Measurements from ENCODE around the gene MTHFD1L.
"Not testable (repeated sequence)": the region's sequence is repeated elsewhere in the genome, so short reads cannot be mapped to it uniquely, and the experiment has no call there.

The MTHFD1L gene

GRCh38 chr6:151043944-151044343 is 178.4 kb downstream of the MTHFD1L start:
- no peak for DNase-seq (ENCODE audit: low read depth)

DNA sequence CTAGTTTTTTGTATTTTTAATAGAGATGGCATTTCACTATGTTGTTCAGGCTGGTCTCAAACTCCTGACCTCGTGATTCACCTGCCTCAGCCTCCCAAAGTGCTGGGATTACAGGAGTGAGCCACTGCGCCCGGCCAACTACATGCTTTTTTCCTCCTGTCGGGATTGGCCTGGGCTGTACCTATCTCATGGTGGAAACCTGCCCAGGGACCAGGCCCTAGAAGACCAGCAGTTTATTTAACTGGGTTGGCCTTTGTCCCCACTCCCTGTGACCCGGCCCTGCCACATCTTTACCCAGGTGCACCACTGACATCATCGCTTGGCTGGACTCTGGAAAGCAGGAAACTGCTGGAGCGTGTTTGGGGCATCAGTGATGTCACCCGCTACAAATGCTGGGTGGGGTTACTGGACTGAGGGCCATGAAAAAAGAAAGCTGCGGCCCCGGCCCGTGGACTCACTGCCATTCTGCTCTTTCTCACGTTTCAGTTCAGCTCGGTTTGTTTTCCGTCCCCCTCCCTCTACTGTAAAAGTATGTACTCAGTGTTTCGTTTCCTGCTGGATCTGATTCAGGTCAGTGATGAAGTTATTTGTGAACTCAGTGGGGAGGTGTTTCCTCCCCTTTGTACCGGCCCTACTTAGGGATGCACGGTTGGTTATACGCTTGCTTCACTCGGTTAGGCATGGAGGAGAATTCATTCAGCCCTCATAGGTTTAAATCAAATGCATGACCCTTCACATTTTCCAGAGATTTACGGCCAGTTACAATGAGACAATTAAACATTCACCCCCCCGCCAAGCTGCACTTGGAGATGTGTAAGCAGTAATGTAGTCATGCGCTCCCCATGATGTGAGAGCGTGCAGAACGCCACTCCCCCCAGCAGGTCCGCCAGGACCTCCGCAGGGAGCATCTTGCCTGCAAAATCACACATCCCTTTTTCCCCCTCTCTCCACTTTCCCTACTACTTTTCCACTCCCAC is 179.3 kb downstream of the MTHFD1L start:
- no peak for DNase-seq (ENCODE audit: low read depth)

DNA sequence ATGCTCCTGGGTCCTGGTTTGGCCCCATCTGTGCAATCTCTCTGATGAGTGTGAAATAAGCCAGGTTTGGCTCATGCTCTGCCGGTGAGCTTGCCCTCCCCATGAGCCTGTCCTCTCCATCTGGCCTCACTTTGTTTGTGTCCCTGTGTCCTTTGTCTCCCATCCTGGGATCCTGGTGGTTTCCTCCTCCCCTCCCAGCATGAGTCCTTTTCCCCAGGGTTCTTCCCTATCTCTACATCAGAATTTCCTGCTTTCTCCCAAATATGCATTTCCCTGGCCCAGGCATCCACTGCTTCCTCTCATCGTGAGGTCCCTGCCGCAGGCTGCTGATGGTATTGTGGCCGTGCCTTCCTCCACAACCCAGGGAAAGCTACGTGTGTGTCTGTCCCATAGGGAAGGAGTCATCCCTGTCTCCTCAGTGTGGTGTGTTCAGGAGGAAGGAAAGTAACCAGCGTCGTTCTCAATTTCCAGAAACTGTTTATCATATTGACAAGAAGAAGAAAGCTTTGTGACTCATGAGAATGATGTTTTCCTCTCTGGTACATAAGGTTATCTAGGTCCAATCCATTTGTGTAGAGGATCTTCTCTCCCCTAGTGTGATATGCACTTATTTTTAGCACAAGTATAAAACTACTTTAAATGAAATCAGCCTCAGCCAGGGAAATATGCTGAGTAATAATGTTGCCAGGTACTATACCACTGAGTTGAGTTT is 180.2 kb downstream of the MTHFD1L start:
- DNase-seq (ENCODE audit: low read depth): not testable (repeated sequence)

DNA sequence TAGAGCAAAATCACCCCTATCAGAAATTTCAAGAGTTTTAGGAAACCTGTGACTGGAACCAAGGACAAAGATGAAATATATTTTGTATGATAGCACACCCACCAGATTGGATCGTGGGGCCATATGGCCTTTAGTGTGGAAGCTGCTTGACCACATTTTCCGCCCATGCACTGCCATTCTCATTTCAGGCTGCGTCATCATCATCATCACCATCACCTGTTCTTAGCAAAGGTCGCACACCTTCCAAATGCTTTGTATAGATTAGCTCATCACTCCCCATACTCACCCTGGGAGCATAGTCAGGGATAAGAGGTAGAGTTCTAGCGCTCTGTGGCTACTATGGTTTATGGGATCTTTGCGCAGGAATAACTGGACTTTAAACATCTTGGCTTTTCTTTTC is 185.7 kb downstream of the MTHFD1L start:
- no peak for DNase-seq (ENCODE audit: low read depth)

GRCh38 chr6:151052021-151052646 is 186.6 kb downstream of the MTHFD1L start:
- DNase-seq (ENCODE audit: low read depth): no peak

DNA sequence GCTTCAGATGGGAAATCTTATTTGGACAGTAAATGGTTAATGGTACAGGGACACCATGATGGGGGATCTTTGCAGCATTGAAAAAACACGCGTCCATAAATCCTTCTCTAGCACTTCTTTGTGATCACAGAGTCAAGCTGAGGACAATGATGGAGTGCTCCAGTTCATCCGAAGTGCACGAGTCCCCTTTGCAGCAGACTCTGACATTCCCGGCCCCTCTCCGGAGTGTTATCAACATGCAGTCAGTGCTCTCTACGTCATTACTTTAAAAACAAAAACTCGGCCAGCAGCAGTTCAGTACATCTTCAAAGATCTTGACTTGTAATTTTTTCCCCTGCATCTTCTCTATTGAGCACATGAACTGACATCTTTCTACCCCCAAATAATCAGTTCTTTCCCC is 188.8 kb downstream of the MTHFD1L start:
- DNase-seq (ENCODE audit: low read depth): no peak

GRCh38 chr6:151056230-151056907 is 190.9 kb downstream of the MTHFD1L start:
- no peak for DNase-seq (ENCODE audit: low read depth)

- no peak for DNase-seq (ENCODE audit: low read depth)
Measured at GRCh38 chr6:151057061-151057460, 191.6 kb downstream of the MTHFD1L start.

DNA sequence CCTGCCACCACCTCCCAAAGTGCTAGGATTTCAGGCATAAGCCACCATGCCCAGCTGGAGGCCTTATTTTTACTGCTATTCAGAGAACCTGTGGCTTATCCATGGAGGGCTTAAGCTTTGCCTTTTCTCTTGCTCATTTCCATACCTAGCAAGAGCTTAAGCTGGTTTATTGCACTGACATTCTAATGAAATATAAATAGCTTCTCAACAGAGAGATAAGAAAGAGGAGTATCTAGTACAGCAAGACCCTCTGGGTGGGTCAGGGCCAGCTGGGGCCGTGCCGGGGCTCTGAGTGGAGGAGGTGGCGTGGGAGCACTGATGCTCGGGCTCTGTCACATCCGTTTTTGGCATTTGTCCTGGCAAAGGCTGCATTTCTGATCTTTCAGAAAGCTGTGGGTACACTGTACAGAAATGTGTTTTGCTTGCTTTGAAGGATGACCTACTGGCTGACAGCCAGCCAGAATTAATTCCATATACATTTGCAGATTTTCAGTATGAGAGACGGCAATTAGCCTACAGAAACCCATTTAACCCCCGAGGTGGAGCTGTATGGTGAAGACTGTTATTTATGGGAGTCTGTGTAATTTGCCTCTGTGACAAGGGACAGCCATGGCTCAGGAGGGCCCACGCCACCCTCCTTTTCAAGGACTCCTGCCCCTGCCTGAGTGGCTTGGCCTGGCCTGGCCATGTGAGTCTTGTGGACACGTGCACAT is 192.7 kb downstream of the MTHFD1L start:
- no peak for DNase-seq (ENCODE audit: low read depth)

DNA sequence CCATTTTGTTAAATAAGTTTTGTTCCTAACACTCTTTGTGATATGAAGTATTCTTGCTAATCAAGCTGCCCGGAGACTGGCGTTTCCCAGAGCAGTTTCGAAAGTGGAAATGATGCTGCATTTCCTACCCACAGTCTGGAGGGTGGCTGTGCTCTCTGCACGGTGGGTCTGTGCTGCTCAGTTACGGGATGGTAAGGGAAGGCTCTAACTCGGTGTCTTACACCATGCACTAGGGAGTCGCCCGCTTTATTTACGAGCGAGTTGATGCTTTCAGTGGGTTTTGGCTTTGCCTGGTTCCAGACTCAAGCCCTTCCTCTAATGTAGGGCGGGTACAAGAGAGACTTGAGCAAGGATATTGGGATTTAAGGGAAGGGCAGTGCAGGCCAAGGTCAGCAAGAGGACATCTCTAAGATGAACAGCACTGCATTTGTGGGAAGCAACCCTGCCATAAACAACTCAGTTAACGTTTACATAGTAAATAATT is 194.2 kb downstream of the MTHFD1L start:
- no peak for DNase-seq (ENCODE audit: low read depth)

- DNase-seq (ENCODE audit: low read depth): no peak
Measured at GRCh38 chr6:151060096-151060765, 194.7 kb downstream of the MTHFD1L start.

GRCh38 chr6:151060766-151061531 is 195.4 kb downstream of the MTHFD1L start:
- no peak for DNase-seq (ENCODE audit: low read depth)

DNA sequence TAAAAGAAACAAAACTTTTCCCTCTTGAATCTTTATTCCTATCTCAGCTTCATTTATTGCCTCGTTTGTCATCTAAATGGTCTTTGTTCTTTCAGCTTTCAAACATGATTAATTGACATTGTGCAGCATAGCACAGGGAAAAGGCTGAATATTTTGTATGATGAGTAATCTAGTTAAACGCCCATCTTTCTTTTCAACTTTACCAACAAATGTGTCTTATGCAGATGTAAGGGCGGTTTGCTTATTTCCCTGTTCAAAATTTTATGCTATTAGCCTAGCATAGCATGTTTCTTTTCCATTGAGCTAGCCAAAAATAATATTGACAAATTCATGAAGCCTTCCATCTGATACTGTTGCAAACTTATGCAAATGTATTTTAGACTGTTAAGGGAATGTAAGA is 197.8 kb downstream of the MTHFD1L start:
- DNase-seq (ENCODE audit: low read depth): no peak

GRCh38 chr6:151063842-151064647 is 198.5 kb downstream of the MTHFD1L start:
- DNase-seq (ENCODE audit: low read depth): no peak

- DNase-seq (ENCODE audit: low read depth): no peak
Measured at GRCh38 chr6:151065027-151065815, 199.7 kb downstream of the MTHFD1L start.

DNA sequence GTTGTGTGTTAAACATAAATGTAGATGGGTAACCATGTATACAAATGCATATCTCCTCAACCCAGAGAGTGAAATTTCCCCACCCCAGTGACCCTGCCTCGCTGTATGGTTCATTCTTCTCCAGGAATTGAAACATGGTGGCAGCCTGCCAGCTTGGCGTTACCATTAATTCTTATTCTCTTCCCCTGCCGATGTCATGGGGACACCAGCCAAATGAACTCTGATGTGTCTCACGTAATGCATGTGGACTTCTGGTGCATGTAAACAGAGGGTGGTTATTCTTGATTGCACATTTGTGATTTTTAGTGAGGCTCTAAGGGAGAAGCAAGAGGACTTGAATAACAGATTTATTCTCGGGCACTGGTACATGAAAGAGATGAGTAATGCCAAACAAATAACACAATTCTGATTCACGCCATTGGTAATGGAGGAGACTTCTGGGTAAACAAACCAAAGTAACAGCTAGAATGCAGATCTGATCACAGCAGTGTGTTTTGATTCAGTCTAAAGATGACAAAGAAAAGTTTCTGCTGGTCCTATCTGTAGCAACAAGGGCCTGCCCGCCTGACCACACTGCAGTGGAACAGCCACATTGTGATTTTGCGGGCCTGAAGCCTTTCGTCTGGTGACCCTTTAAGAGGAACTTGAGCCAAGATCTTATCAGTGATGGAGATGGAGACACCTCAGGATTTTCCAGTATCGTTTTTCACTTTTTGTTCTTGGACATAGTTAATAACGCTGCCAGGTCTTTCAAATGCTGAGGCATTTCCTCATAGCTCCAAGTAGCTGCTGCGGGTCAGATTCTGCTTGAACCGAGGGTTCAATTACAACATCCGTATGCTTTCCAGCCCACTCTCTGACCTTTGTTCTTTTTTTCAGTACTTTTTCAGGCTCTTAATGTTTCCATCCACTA is 202.4 kb downstream of the MTHFD1L start:
- no peak for DNase-seq (ENCODE audit: low read depth)

DNA sequence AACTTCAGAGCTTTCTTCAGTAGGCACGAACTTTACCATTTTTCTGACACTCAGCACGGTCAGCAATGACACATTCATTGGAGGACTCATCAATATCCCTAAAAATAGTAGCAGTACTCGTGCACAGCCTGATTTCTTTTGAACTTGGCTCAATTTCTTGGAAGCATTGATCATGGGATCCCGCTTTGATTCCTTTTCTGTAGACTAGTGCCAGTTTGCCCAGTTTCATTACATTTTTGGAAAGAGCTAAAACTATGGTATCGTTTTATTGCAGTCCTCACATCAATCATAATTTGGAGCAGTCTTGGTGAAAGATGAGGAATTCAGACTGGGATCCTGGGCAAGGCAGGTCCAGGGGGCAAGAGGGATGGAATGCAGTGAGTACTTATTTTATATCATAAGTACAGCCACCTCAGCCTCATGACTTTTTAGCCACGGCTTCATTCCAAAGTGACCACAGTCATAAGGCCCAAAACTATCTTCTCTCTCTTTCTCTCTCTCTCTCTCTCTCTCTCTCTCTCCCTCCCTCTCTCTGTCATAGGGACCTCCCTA is 203.3 kb downstream of the MTHFD1L start:
- no peak for DNase-seq (ENCODE audit: low read depth)
